Panc1 (cell line): ENCODE measurements around the gene MYORG. TPM values are rescaled to one million over a fixed set of nuclear protein-coding genes. Genes with fewer than 3 reads are reported as not detected.

Source experiments
- ATAC-seq: fragments of 200-7000 bp; cut with Tn5 transposase; 2 replicates; pipeline ENCODE4 v1.9.1; 2020; ENCODE audit warnings: mild to moderate bottlenecking, moderate library complexity
- BruUV-seq: library from RNA; stranded (reverse); fragments of 400-500 nt; replicated peaks from 2 replicates; lab custom pipeline; 2021; lab: Mats Ljungman, UMichigan
- CTCF ChIA-PET: fragments of 300-600 bp; sonication (Branson Sonifier 250); formaldehyde crosslinking; loops from one replicate; lab custom pipeline; 2022; ENCODE audit warnings: antibody characterized with exemption; lab: Charles Lee
- POLR2A ChIA-PET: fragments of 300-600 bp; sonication (Branson Sonifier 250); formaldehyde crosslinking; loops from one replicate; lab custom pipeline; 2022; ENCODE audit warnings: antibody characterized with exemption; lab: Charles Lee
- DNase-seq: peaks from one replicate; pipeline ENCODE4 v3.0.0-alpha.2; 2010; ENCODE audit warnings: low read depth, low spot score
- H3K27ac ChIP-seq: 2 replicates; pipeline ENCODE4 v1.5.1; 2011; ENCODE audit warnings: mild to moderate bottlenecking, low read length, inconsistent platforms
- H3K27me3 ChIP-seq: fragments of 200-500 bp; sonication (Bioruptor generic); 2 replicates; pipeline ENCODE4 v1.6.0; 2014; ENCODE audit warnings: low read length, inconsistent platforms; ENCODE audit not compliant: control insufficient read depth, insufficient read depth
- H3K36me3 ChIP-seq: fragments of 200-500 bp; sonication (Bioruptor generic); 2 replicates; pipeline ENCODE4 v1.5.1; 2014; ENCODE audit warnings: inconsistent platforms, mild to moderate bottlenecking, low read length, moderate library complexity; ENCODE audit not compliant: control insufficient read depth, insufficient read depth
- H3K4me1 ChIP-seq: 2 replicates; pipeline ENCODE4 v1.5.1; 2011; ENCODE audit warnings: inconsistent platforms, mild to moderate bottlenecking, low read length, moderate library complexity; ENCODE audit not compliant: control insufficient read depth, insufficient read depth
- H3K4me3 ChIP-seq, 2 experiments: 2 replicates each; pipeline ENCODE4 v1.5.1; 2011 to 2012; ENCODE audit warnings: low read depth in 2 of 2, low read length in 2 of 2, mild to moderate bottlenecking in 2 of 2, inconsistent platforms in 1 of 2, moderate library complexity in 1 of 2
- H3K9me3 ChIP-seq: fragments of 200-500 bp; sonication (Bioruptor generic); 2 replicates; pipeline ENCODE4 v1.5.1; 2014; ENCODE audit warnings: low read depth, mild to moderate bottlenecking, inconsistent platforms, low read length, moderate library complexity; ENCODE audit not compliant: control insufficient read depth, insufficient read depth
- POLR2AphosphoS5 ChIP-seq: IDR thresholded peaks from 2 replicates; pipeline ENCODE4 v1.6.1; 2012; ENCODE audit warnings: mild to moderate bottlenecking, low read depth, low read length, moderate library complexity
- SIN3A ChIP-seq: IDR thresholded peaks from 2 replicates; pipeline ENCODE4 v1.6.1; 2012; ENCODE audit warnings: low read depth, mild to moderate bottlenecking, low read length, moderate library complexity, borderline replicate concordance; ENCODE audit not compliant: insufficient read depth
- TCF7L2 ChIP-seq: IDR thresholded peaks from 2 replicates; pipeline ENCODE4 v1.6.1; 2011; ENCODE audit warnings: mild to moderate bottlenecking, low read depth, low read length, inconsistent platforms
- in situ Hi-C: cut with HindIII; loops from 2 replicates; pipeline ENCODE4 v1.10.0; 2016; ENCODE audit warnings: low sequenced_read_pairs, low pct_unique_long_range_greater_than_20kb
- intact Hi-C: fragments of 100-400 bp; cut with micrococcal nuclease; formaldehyde crosslinking; loops from one replicate; pipeline ENCODE4 v1.10.0; 2022; ENCODE audit not compliant: unreplicated experiment
- total RNA-seq: library from RNA; stranded (reverse); gene quantifications from one replicate; pipeline ENCODE4 v1.2.1, GENCODE V29; 2021; ENCODE audit not compliant: unreplicated experiment
- TF ChIP-seq, protein P1 (sequence below): fragments of 450-650 bp; IDR thresholded peaks from 2 replicates; pipeline ENCODE4 v1.5.1; 2017; ENCODE audit warnings: mild to moderate bottlenecking
- TF ChIP-seq, protein P2 (sequence below), 2 experiments: IDR thresholded peaks; 2 replicates each; pipeline ENCODE4 v1.6.1; 2011 to 2012; ENCODE audit warnings: low read depth in 2 of 2, control low read depth in 1 of 2, low read length in 1 of 2, mild to moderate bottlenecking in 1 of 2, moderate library complexity in 1 of 2; ENCODE audit not compliant: insufficient read depth in 1 of 2

MYORG gene
- total RNA-seq, 1 experiment from 2014 or later: 9.7 TPM

DNA sequence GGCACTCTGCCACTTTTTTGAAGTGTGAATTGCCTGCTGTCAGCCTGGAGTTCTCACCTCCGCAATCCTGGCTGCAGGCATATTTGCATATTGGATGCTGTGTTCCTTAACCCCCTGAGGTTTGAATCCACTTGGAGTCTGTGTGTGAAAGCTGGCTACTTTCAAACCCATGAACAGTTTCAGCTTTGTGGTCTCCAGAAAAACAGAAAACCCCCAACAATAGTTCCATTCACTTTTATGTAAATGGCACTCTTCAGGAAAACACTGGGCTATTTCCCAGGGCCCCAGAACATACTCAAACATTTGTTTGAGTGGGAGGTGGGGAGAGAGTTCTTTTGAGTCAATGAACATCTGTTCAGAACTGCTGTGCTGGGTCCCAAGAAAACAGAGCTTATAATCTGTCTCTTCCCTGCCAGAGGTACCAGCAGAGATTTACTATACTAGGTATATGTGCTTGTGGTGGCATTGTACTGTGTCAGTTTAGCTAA, 42.3 kb downstream of the MYORG start:
- TF ChIP-seq SIN3A: no peak
- TF ChIP-seq, protein P1, sequence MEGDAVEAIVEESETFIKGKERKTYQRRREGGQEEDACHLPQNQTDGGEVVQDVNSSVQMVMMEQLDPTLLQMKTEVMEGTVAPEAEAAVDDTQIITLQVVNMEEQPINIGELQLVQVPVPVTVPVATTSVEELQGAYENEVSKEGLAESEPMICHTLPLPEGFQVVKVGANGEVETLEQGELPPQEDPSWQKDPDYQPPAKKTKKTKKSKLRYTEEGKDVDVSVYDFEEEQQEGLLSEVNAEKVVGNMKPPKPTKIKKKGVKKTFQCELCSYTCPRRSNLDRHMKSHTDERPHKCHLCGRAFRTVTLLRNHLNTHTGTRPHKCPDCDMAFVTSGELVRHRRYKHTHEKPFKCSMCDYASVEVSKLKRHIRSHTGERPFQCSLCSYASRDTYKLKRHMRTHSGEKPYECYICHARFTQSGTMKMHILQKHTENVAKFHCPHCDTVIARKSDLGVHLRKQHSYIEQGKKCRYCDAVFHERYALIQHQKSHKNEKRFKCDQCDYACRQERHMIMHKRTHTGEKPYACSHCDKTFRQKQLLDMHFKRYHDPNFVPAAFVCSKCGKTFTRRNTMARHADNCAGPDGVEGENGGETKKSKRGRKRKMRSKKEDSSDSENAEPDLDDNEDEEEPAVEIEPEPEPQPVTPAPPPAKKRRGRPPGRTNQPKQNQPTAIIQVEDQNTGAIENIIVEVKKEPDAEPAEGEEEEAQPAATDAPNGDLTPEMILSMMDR: no peak
- no peak for TF ChIP-seq TCF7L2
- TF ChIP-seq, protein P2, sequence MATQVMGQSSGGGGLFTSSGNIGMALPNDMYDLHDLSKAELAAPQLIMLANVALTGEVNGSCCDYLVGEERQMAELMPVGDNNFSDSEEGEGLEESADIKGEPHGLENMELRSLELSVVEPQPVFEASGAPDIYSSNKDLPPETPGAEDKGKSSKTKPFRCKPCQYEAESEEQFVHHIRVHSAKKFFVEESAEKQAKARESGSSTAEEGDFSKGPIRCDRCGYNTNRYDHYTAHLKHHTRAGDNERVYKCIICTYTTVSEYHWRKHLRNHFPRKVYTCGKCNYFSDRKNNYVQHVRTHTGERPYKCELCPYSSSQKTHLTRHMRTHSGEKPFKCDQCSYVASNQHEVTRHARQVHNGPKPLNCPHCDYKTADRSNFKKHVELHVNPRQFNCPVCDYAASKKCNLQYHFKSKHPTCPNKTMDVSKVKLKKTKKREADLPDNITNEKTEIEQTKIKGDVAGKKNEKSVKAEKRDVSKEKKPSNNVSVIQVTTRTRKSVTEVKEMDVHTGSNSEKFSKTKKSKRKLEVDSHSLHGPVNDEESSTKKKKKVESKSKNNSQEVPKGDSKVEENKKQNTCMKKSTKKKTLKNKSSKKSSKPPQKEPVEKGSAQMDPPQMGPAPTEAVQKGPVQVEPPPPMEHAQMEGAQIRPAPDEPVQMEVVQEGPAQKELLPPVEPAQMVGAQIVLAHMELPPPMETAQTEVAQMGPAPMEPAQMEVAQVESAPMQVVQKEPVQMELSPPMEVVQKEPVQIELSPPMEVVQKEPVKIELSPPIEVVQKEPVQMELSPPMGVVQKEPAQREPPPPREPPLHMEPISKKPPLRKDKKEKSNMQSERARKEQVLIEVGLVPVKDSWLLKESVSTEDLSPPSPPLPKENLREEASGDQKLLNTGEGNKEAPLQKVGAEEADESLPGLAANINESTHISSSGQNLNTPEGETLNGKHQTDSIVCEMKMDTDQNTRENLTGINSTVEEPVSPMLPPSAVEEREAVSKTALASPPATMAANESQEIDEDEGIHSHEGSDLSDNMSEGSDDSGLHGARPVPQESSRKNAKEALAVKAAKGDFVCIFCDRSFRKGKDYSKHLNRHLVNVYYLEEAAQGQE (IDR thresholded peaks at IDR 0.05; ENCODE audit: insufficient read depth in 1 of 2, low read depth in 2 of 2, low read length in 1 of 2): no peak
- TF ChIP-seq POLR2AphosphoS5: no peak
- H3K27ac ChIP-seq: no peak overlapping the region
- POLR2A ChIA-PET: no interaction called here

DNA sequence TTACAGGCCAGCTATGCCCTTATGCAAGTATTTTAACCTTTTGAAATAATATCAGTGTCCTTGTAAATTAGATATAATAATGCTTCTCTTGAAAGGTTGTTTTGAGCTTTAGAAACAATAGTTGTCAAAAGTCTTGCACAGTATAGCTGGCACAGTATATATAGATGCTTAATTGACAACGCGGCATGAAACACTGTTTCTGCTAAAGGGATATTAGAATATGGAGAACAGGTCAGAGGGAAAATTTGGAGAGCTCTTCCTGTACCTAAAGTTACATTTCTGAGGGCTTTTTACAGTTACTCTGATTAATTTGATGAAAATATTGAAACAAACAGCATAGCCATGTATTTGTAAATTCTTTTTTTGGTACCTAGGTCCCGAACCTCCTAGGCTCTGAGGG, 42.9 kb downstream of the MYORG start:
- DNase-seq (no peak), ATAC-seq (no peak)
- TF ChIP-seq, protein P1: no peak
- TF ChIP-seq, protein P2 (IDR thresholded peaks at IDR 0.05; ENCODE audit: insufficient read depth in 1 of 2, low read depth in 2 of 2, low read length in 1 of 2): no peak
- no peak for TF ChIP-seq POLR2AphosphoS5
- no peak for TF ChIP-seq TCF7L2
- TF ChIP-seq SIN3A: no peak
- Histone ChIP-seq H3K4me1 (peaks cover 14% of the 10 kb centered on the region), H3K27me3 (no peaks in the 10 kb centered on the region), H3K36me3 (no peaks in the 10 kb centered on the region; the same call in 1 of the 2 replicates), H3K27ac (no peak overlapping the region), H3K9me3 (no peaks in the 10 kb centered on the region), H3K4me3 (no peak overlapping the region)
- intact Hi-C loops: no loop called here
- ChIA-PET POLR2A (interaction anchor here (0.7 kb wide), 1 partner anchor 55 kb away, joined by 17 read pairs; no protein-coding TSS in a partner anchor), CTCF (interaction anchor here (0.5 to 1.3 kb wide), 5 partner anchors 23 to 335 kb away, joined by 4 to 18 read pairs (median 8); no protein-coding TSS in a partner anchor)
- BruUV-seq: no TSS peak
- in situ Hi-C loops: no loop called here

More for the DNA sequence above, 42.3 kb downstream of the MYORG start:
- intact Hi-C loops (no loop called here), in situ Hi-C loops (no loop called here)
- ATAC-seq (no peak), DNase-seq (no peak)
- Histone ChIP-seq H3K36me3 (no peaks in the 10 kb centered on the region; the same call in 1 of the 2 replicates), H3K9me3 (no peaks in the 10 kb centered on the region), H3K4me1 (peaks cover 14% of the 10 kb centered on the region), H3K4me3 (no peak overlapping the region), H3K27me3 (no peaks in the 10 kb centered on the region)
- no TSS peak for BruUV-seq
- CTCF ChIA-PET: interaction anchor here (1.3 kb wide), 1 partner anchor 46 kb away, joined by 4 read pairs; no protein-coding TSS in a partner anchor
